Chondrocyte (in vitro differentiated cells): ENCODE measurements around the gene SLC35G4. TPM values are rescaled to one million over a fixed set of nuclear protein-coding genes. Genes with fewer than 3 reads are reported as not detected.
"Not testable (repeated sequence)": the region's sequence is repeated elsewhere in the genome, so short reads cannot be mapped to it uniquely, and the experiment has no call there.

Experiments used
- DNase-seq: peaks from one replicate; pipeline ENCODE4 v3.0.0; 2021; ENCODE audit warnings: mixed read lengths, low spot score
- H3K27ac Mint-ChIP-seq: one replicate; pipeline ENCODE4 v1.8.0; 2021; ENCODE audit warnings: mild to moderate bottlenecking, moderate library complexity, mixed read lengths; ENCODE audit not compliant: unreplicated experiment
- H3K27me3 Mint-ChIP-seq: 2 replicates; pipeline ENCODE4 v1.8.0; 2021; ENCODE audit warnings: low read depth, mixed read lengths
- H3K36me3 Mint-ChIP-seq: 2 replicates; pipeline ENCODE4 v1.8.0; 2021; ENCODE audit warnings: low read depth, mixed read lengths
- H3K4me1 Mint-ChIP-seq: 2 replicates; pipeline ENCODE4 v1.8.0; 2021; ENCODE audit warnings: low read depth, mild to moderate bottlenecking, mixed read lengths
- H3K4me3 Mint-ChIP-seq: one replicate; pipeline ENCODE4 v1.8.0; 2021; ENCODE audit warnings: mild to moderate bottlenecking, moderate library complexity, mixed read lengths; ENCODE audit not compliant: unreplicated experiment
- H3K9me3 Mint-ChIP-seq: 2 replicates; pipeline ENCODE4 v1.8.0; 2021; ENCODE audit warnings: low read depth, mixed read lengths
- total RNA-seq: library from RNA; stranded (reverse); gene quantifications from 3 replicates; pipeline ENCODE4 v1.2.1, GENCODE V29; 2021
- TF ChIP-seq, protein P1 (sequence below): fragments of 200-600 bp; sonication (generic); IDR thresholded peaks from 2 replicates; pipeline ENCODE4 v1.5.0; 2021; ENCODE audit warnings: antibody characterized with exemption, mild to moderate bottlenecking, moderate library complexity

The SLC35G4 gene
- total RNA-seq, 1 donor from 2014 or later: not detected

DNA sequence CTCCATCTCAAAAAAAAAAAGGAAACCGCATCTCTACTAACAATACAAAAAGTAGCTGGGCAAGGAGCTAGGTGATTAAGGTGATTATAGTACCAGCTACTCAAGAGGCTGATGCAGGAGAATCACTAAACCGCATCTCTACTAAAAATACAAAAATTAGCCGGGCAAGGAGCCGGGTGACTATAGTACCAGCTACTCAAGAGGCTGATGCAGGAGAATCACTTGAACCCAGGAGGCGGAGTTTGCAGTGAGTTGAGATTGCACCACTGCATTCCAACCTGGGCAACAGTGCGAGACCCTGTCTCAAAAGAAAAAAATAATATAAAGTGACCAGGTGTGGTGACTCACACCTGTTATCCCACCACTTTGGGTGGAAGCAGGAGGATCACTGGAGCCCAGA is 5.6 kb downstream of the SLC35G4 start:
- H3K27ac Mint-ChIP-seq, H3K36me3 Mint-ChIP-seq, DNase-seq, H3K9me3 Mint-ChIP-seq, H3K4me1 Mint-ChIP-seq, H3K27me3 Mint-ChIP-seq, H3K4me3 Mint-ChIP-seq: not testable (repeated sequence)

DNA sequence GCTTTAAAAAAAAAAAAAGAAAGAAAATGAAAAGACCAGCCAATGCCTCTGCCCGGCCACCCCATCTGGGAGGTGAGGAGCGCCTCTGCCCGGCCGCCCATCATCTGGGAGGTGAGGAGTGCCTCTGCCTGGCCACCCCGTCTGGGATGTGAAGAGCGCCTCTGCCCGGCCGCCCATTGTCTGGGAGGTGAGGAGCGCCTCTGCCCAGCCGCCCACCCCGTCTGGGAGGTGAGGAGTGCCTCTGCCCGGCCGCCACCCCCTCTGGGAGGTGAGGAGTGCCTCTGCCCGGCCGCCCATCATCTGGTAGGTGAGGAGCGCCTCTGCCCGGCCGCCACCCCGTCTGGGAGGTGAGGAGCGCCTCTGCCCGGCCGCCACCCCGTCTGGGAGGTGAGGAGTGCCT is 37.9 kb downstream of the SLC35G4 start:
- not testable (repeated sequence) for H3K36me3 Mint-ChIP-seq, H3K4me1 Mint-ChIP-seq, H3K27ac Mint-ChIP-seq, H3K9me3 Mint-ChIP-seq, DNase-seq, H3K4me3 Mint-ChIP-seq
- H3K27me3 Mint-ChIP-seq: peaks cover 14% of the 10 kb centered on the region

DNA sequence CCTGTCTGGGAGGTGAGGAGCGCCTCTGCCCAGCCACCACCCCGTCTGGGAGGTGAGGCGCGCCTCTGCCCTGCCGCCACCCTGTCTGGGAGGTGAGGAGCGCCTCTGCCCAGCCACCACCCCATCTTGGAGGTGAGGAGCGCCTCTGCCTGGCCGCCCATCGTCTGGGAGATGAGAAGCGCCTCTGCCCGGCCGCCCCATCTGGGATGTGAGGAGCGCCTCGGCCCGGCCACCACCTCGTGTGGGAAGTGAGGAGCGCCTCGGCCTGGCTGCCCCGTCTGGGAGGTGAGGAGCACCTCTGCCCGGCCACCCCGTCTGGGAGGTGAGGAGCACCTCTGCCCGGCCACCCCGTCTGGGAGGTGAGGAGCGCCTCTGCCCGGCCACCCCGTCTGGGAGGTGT is 38.4 kb downstream of the SLC35G4 start:
- not testable (repeated sequence) for H3K4me3 Mint-ChIP-seq, H3K27ac Mint-ChIP-seq, H3K4me1 Mint-ChIP-seq, DNase-seq, H3K9me3 Mint-ChIP-seq, H3K36me3 Mint-ChIP-seq
- H3K27me3 Mint-ChIP-seq: peaks cover 14% of the 10 kb centered on the region

DNA sequence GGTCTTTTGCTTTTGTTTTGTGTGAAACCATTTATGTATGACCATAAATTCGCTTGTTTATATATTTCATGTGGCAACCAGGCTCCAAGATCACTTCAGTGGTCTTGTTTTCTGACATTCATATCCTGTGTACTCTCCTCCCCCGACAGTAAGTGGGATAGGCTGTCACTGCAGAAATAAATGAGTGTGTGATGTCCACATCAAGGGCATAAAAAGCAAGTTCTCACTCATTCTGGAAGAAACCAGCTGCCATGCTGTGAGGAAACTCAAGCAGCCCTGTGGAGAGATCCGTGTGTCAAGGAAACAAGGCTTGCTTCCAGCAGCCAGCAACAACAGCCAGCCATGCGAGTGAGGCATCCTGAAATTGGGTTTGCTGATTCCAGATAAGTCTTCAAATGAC is 40.4 kb downstream of the SLC35G4 start:
- DNase-seq: no peak
- H3K36me3 Mint-ChIP-seq: no peaks in the 10 kb centered on the region
- H3K27me3 Mint-ChIP-seq: peaks cover 23% of the 10 kb centered on the region

DNA sequence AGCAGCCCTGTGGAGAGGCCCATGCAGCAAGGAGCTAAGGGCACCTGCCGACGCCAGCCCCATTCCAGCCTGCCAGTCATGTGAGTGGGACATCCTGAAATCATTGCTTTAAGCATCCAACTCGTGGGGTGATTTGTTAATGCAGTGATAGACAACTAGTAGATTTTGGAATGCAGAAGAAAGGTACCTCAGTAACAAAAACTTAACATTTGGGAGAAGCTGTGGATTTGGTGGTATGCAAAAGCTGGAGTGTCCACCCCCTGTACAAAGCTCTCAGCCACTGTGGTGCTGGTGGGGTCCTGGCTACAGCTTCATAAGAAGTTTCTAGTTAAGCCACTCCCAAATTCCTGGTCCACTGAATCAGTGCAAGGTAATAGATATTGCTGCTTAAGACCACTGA is 42.5 kb downstream of the SLC35G4 start:
- Mint-ChIP-seq H3K27me3 (peaks cover 31% of the 10 kb centered on the region), H3K9me3 (peaks cover 9% of the 10 kb centered on the region), H3K36me3 (no peaks in the 10 kb centered on the region), H3K4me3 (no peak overlapping the region), H3K27ac (no peak overlapping the region), H3K4me1 (peaks cover 7% of the 10 kb centered on the region)
- TF ChIP-seq, protein P1, sequence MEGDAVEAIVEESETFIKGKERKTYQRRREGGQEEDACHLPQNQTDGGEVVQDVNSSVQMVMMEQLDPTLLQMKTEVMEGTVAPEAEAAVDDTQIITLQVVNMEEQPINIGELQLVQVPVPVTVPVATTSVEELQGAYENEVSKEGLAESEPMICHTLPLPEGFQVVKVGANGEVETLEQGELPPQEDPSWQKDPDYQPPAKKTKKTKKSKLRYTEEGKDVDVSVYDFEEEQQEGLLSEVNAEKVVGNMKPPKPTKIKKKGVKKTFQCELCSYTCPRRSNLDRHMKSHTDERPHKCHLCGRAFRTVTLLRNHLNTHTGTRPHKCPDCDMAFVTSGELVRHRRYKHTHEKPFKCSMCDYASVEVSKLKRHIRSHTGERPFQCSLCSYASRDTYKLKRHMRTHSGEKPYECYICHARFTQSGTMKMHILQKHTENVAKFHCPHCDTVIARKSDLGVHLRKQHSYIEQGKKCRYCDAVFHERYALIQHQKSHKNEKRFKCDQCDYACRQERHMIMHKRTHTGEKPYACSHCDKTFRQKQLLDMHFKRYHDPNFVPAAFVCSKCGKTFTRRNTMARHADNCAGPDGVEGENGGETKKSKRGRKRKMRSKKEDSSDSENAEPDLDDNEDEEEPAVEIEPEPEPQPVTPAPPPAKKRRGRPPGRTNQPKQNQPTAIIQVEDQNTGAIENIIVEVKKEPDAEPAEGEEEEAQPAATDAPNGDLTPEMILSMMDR: no peak
- DNase-seq: no peak

More for the DNA sequence above, 40.4 kb downstream of the SLC35G4 start:
- Mint-ChIP-seq H3K9me3 (peaks cover 9% of the 10 kb centered on the region), H3K27ac (no peak overlapping the region), H3K4me3 (no peak overlapping the region), H3K4me1 (no peaks in the 10 kb centered on the region)
- TF ChIP-seq, protein P1: no peak

DNA sequence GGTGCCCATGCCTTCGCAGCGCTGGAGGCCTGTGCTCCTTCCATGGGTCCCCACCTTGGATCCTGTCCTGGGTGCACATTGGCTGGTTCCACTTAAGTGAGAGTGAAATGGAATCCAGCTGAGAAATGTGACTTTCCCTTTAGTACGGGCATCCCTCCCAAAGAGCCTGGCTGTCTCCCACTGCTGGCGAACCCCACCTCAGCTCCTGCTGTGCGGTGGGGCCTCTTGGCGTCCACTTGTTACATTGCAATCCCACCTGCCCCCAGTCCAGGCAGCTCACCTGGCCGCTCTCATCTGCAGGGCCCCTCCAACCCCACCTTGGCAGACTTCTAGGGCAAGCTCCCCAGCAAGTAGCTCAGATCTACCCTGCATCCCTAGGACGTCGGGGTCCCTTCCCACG is 44.1 kb downstream of the SLC35G4 start:
- TF ChIP-seq, protein P1: no peak
- H3K4me1 Mint-ChIP-seq: peaks cover 7% of the 10 kb centered on the region

More for the DNA sequence above, 44.1 kb downstream of the SLC35G4 start:
- no peak for DNase-seq
- Mint-ChIP-seq H3K27ac (no peak overlapping the region), H3K4me3 (no peak overlapping the region), H3K36me3 (peaks cover 6% of the 10 kb centered on the region), H3K27me3 (peaks cover 48% of the 10 kb centered on the region), H3K9me3 (peaks cover 7% of the 10 kb centered on the region)
